Colonic mucosa (tissue), 4 donors: ENCODE data around the gene ELAVL2. TPM values are rescaled to one million over a fixed set of nuclear protein-coding genes. Genes with fewer than 3 reads are reported as not detected.
A peak's percentile ranks its signal among the peaks of the same experiment; 100 is the strongest.

Experiments
- DNase-seq: peaks from one replicate; pipeline ENCODE4 v3.0.0-alpha.2; 2020
- H3K27ac ChIP-seq: fragments of 200-600 bp; one replicate; pipeline ENCODE4 v1.8.0; 2021
- H3K27me3 ChIP-seq: fragments of 200-600 bp; one replicate; pipeline ENCODE4 v1.8.0; 2021
- H3K36me3 ChIP-seq: fragments of 200-600 bp; one replicate; pipeline ENCODE4 v1.8.0; 2021
- H3K4me1 ChIP-seq: fragments of 200-600 bp; one replicate; pipeline ENCODE4 v1.8.0; 2021; ENCODE audit warnings: mild to moderate bottlenecking
- H3K4me3 ChIP-seq: fragments of 200-600 bp; one replicate; pipeline ENCODE4 v1.8.0; 2021
- H3K9ac ChIP-seq, 2 donors: one replicate each; pipeline ENCODE4 v1.7.0; 2013; ENCODE audit warnings: control low read depth in 2 of 2, low read depth in 2 of 2, low read length in 2 of 2
- H3K9me3 ChIP-seq: fragments of 200-600 bp; one replicate; pipeline ENCODE4 v1.8.0; 2021
- intact Hi-C: fragments of 100-400 bp; cut with DNase I; formaldehyde crosslinking; loops from one replicate; pipeline ENCODE4 v1.14.1; 2022
- total RNA-seq, 2 donors: library from RNA; stranded (reverse); fragmentation: NEBNext Ultra II Directional in 1 of 2; extraction: Animal tissue kit (Norgen Biotek cat#: 25700) in 1 of 2; gene quantifications; one replicate each; pipeline ENCODE4 v1.2.1, GENCODE V29; 2021
- TF ChIP-seq, protein P1 (sequence below): fragments of 200-600 bp; IDR thresholded peaks from one replicate; pipeline ENCODE4 v1.8.0; 2022; ENCODE audit warnings: antibody characterized with exemption, mild to moderate bottlenecking
- donor health status: healthy.
- donor health status: DM: no; HTN: no; CAD: no.
- donor health status: DM: no; HTN: no; CAD: no.

ELAVL2 gene
- total RNA-seq, 2 donors from 2014 or later, result 0.24 to 0.30 TPM

DNA sequence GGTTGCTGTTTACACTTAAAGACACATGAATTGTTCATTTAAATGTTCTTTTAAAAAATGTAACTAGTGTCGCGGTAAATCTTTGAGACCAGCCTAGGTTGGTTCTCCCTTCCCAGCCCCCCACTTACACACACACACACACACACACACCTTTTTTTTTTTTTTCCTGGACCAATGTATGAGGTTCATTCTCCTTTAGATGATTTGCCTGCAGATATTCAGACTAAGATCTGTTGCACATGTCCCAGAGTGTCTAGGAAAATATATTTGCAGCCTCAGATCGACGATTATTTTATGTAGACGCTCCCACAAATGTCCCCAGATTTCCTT lies 4.4 kb upstream of the ELAVL2 start:
- peaks cover 7% of the 10 kb centered on the region for H3K27me3 ChIP-seq
- intact Hi-C loops, result no loop called here

GRCh38 chr9:23829580-23830475 lies 3.8 kb upstream of the ELAVL2 start:
- peaks cover 7% of the 10 kb centered on the region for H3K27me3 ChIP-seq
- no peak for DNase-seq
- intact Hi-C loops, result no loop called here

More for the DNA sequence above, 4.4 kb upstream of the ELAVL2 start:
- TF ChIP-seq, protein P1, sequence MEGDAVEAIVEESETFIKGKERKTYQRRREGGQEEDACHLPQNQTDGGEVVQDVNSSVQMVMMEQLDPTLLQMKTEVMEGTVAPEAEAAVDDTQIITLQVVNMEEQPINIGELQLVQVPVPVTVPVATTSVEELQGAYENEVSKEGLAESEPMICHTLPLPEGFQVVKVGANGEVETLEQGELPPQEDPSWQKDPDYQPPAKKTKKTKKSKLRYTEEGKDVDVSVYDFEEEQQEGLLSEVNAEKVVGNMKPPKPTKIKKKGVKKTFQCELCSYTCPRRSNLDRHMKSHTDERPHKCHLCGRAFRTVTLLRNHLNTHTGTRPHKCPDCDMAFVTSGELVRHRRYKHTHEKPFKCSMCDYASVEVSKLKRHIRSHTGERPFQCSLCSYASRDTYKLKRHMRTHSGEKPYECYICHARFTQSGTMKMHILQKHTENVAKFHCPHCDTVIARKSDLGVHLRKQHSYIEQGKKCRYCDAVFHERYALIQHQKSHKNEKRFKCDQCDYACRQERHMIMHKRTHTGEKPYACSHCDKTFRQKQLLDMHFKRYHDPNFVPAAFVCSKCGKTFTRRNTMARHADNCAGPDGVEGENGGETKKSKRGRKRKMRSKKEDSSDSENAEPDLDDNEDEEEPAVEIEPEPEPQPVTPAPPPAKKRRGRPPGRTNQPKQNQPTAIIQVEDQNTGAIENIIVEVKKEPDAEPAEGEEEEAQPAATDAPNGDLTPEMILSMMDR, result no peak
- no peak for DNase-seq
- Histone ChIP-seq H3K36me3 (no peaks in the 10 kb centered on the region), H3K4me1 (no peaks in the 10 kb centered on the region), H3K27ac (no peak overlapping the region), H3K4me3 (no peak overlapping the region), H3K9ac (no peak overlapping the region), H3K9me3 (no peaks in the 10 kb centered on the region)

DNA sequence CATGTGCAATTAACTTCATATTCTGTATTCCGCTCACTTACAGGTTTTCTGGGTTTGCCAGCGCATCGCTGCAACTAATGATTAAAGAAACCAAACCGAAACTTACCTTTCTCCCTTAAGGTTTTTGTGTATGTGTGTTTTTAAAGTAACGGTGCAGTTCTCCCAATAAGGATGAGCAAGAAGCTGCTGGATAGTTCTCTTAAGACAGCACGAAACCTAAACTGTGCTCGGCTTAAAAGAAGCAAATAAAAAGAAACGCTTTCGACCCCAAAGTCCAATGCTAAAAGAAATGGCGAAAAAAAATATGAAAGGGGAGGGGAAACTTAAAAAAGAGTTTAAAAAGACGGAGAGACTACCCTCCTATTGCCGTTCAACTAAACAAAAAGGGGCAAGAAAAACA lies 340 bp downstream of the ELAVL2 start:
- TF ChIP-seq, protein P1, result no peak
- Histone ChIP-seq H3K27me3 (peaks cover 46% of the 10 kb centered on the region), H3K4me3 (peak overlapping the region; percentile 32), H3K9ac (no peak overlapping the region), H3K36me3 (no peaks in the 10 kb centered on the region), H3K4me1 (peaks cover 5% of the 10 kb centered on the region), H3K27ac (no peak overlapping the region), H3K9me3 (no peaks in the 10 kb centered on the region)
- intact Hi-C loops, result no loop called here
- DNase-seq, result no peak

More at GRCh38 chr9:23829580-23830475, 3.8 kb upstream of the ELAVL2 start:
- no peak overlapping the region for H3K27ac ChIP-seq
- H3K36me3 ChIP-seq, result no peaks in the 10 kb centered on the region
- no peak overlapping the region for H3K4me3 ChIP-seq
- TF ChIP-seq, protein P1, result no peak
- H3K9me3 ChIP-seq, result no peaks in the 10 kb centered on the region
- no peak overlapping the region for H3K9ac ChIP-seq
- H3K4me1 ChIP-seq, result peaks cover 5% of the 10 kb centered on the region

GRCh38 chr9:23824830-23825591 lies 1.0 kb downstream of the ELAVL2 start:
- Histone ChIP-seq H3K9me3 (no peaks in the 10 kb centered on the region), H3K4me3 (peak overlapping the region; percentile 32), H3K9ac (no peak overlapping the region), H3K27me3 (peaks cover 45% of the 10 kb centered on the region), H3K4me1 (peaks cover 5% of the 10 kb centered on the region), H3K27ac (no peak overlapping the region), H3K36me3 (no peaks in the 10 kb centered on the region)
- no peak for DNase-seq
- intact Hi-C loops, result no loop called here
- TF ChIP-seq, protein P1, result no peak

DNA sequence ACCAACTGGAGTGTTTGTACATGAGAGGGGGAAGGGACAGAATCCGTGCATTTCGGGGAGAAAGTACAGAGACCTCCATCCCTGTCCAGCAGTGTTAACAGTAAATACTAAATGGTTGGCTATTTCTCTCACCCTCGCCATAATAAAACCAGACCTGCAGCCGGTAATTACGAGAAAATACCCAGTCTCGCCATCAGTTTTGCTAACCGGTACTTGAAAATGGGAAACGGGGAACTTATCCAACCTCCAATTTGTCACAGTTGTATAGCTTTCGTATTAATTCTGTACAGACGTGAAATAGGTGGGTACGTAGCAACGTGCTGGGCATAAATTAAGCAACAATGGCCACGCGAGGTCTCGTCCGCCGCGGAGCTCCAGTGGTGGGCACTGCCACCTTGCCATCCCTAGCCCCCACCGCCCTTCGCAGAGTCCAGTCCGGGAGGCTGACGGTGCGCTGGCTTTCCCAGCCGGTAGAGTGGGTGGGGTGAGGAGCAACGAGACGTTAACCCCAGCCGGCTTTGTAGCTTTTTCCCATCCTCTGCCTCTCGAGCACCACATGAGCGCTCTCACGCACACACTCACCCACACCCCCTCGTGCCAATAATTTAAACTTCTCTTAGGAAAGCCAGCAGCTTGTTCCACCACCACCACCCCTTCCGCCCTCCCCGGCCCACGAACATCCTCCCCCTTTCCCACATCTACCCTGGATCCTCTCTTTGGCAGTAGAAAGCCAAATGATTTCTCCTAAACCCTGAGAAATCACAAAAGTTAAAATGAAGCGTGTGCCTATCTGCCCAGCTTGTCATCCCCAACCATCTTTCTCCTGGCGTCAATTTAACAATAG lies 1.8 kb downstream of the ELAVL2 start:
- H3K36me3 ChIP-seq, result no peaks in the 10 kb centered on the region
- H3K9ac ChIP-seq, result no peak overlapping the region
- H3K27ac ChIP-seq, result no peak overlapping the region
- no peak overlapping the region for H3K4me3 ChIP-seq
- intact Hi-C loops, result no loop called here
- TF ChIP-seq, protein P1, result no peak
- H3K9me3 ChIP-seq, result no peaks in the 10 kb centered on the region
- H3K4me1 ChIP-seq, result peaks cover 5% of the 10 kb centered on the region
- peaks cover 41% of the 10 kb centered on the region for H3K27me3 ChIP-seq
- DNase-seq, result no peak
